Jurkat, Clone E6-1 (cell line): Measurements from ENCODE around the gene PPDPF.
A peak's percentile ranks its signal among the peaks of the same experiment; 100 is the strongest.

Experiments used
- DNase-seq: peaks from one replicate; pipeline ENCODE4 v3.0.0-alpha.2; 2011; ENCODE audit warnings: low read depth, low spot score
- H3K4me3 ChIP-seq: 2 replicates; pipeline ENCODE4 v1.5.1; 2011; ENCODE audit warnings: mild to moderate bottlenecking, low read length, control low read depth, moderate library complexity

The PPDPF gene

GRCh38 chr20:63543733-63544132 lies 23.2 kb downstream of the PPDPF start:
- no peak overlapping the region for H3K4me3 ChIP-seq
- DNase-seq: no peak

DNA sequence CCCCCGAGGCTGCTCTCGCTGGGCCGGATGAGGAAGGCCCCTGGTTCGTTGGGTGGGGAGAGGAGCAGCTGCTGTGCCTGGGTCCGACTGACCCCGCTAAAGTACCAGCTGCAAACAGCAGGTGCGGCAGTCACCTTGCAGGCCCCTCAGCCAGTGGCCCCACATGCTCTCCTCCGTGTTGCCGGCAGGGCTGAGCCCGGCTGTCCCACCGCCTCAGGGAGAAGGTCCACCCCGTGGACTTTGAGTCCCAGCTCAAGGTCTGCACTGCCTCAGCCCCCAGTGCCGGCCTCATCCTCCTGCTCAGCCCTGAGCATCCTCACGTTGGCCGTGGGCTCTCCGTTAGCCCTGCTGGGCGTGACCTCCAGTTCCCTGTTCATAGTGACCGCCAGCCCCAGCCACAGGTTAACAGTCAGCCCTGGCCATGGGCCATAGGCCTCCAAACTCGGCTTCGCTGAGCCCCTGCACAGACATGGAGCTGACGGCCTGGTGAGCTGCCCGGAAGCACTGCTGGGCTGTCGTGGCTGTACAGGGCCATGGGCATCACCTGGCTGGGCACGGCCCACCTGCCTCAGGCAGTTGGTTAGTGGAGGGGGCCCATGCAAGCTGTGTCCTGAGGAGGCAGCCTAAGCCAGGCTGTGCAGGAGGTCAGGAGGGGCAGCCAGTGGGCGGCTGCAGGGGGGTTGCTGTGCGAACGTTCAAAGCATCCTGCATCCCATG lies 23.8 kb downstream of the PPDPF start:
- DNase-seq: no peak
- no peak overlapping the region for H3K4me3 ChIP-seq

DNA sequence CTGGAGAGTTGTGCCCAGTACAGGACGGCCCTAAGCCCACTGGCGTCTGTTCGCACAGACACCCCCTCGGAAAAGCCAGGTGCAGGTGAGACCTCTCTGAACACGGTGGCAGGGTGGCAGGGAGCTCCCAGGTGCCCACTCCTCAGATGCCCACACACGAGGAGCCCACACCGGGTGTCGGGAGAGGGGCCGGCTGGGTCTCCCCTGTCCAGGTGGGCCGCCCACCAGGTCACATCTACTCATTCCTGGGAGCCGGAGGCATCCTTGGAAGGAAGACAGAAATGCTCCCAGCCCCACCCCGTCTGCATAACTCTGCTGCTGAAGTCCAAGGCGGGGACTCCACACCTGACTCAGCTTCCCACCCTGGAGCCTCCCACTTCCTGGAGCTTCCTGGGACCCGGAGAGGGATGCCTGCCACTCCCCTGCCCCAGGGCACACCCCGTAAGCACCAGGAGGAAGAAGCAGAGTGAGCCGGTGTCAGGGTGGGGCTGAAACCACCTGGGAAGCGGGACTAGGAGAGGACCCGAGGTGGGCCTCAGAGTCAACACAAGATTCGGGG lies 24.5 kb downstream of the PPDPF start:
- DNase-seq: no peak
- no peak overlapping the region for H3K4me3 ChIP-seq

- no peak overlapping the region for H3K4me3 ChIP-seq
- no peak for DNase-seq
Measured at GRCh38 chr20:63545814-63546213, 25.2 kb downstream of the PPDPF start.

DNA sequence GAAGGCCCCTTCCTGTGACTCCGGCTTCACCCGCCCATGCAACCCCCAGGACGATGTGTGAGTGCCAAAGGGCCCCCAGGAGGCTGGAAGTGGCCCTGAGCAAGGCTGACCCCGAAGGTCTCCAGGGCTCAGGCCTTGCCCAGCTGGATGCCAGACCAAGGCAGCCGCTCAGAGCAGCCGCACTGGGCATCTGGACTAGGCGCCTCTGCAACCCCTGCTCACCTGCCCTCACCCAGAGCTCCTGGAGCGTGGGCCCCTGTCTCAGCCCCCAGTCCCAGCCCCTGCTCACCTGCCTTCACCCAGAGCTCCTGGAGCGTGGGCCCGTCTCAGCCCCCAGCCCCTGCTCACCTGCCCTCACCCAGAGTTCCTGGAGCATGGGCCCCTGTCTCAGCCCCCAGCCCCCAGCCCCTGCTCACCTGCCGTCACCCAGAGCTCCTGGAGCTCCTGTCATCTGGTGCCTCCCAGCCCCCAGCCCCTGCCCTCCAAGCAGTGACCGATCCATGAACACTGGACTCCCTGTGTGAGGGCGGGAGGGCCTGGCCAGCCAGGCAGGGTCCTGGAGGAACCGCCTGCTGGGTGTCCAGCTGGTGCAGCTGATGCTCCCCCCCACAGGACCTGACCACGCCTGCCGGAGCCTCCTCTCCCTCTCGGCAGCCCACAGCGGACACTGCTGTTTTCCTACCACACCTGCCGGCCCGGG lies 25.8 kb downstream of the PPDPF start:
- no peak for DNase-seq
- H3K4me3 ChIP-seq: no peak overlapping the region

GRCh38 chr20:63546956-63547724 lies 26.6 kb downstream of the PPDPF start:
- no peak overlapping the region for H3K4me3 ChIP-seq
- DNase-seq: no peak

DNA sequence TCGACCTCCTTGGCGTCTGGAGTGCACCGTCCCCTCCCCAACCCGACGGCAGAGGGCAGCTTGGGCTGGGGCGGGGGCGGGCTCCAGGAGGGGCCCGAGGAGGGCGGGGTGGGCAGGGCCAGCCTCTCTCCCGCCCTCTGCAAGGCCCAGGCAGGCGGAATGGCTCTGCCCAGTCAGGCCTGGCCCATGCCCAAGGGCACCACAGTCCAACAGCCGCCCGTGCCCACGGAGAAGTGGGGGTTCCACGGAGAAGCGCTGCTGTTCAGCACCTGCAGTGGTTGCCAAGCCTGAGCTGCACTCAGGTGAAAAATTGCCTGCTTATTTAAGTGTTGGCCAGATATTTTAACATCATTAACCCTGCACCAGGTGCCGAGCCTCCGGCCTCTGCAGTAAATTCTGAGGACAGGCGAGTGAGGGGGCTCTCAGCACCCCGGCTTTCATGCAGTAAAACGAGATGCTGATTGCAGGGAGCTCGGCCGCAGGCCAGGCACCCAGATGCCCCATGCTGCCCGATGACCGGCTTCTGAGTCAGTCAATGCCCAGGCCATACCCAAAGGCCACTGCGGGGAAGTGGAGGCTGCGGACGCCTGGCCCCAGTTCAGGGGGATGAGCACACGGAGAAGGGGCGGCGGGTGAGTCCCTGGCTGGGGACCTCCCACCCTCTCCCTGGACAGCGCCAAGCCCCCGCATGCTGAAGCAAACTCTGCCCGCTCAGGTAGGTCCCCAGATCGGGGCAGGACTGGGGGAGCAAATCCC lies 27.3 kb downstream of the PPDPF start, which contains the start of gene SRMS:
Gene SRMS, minus strand, starts transcription at position 25 of the 756 bp plus-strand sequence. CDS start 286 bp downstream, outside the sequence.
- no peak within 1 kb of the TSS for H3K4me3 ChIP-seq
- DNase-seq: no peak

- DNase-seq: no peak
- H3K4me3 ChIP-seq: no peak overlapping the region
Measured at GRCh38 chr20:63548542-63548941, 28.0 kb downstream of the PPDPF start.

GRCh38 chr20:63549019-63549418 lies 28.5 kb downstream of the PPDPF start:
- no peak for DNase-seq
- no peak overlapping the region for H3K4me3 ChIP-seq

GRCh38 chr20:63549679-63550282 lies 29.2 kb downstream of the PPDPF start:
- H3K4me3 ChIP-seq: no peak overlapping the region
- no peak for DNase-seq

GRCh38 chr20:63551068-63551467 lies 30.5 kb downstream of the PPDPF start:
- DNase-seq: no peak
- no peak overlapping the region for H3K4me3 ChIP-seq

GRCh38 chr20:63552481-63553249 lies 32.1 kb downstream of the PPDPF start:
- H3K4me3 ChIP-seq: peak overlapping the region; percentile 37

GRCh38 chr20:63553251-63553932 lies 32.8 kb downstream of the PPDPF start:
- peak; percentile 74 for DNase-seq
- H3K4me3 ChIP-seq: peak overlapping the region; percentile 37

More at GRCh38 chr20:63552481-63553249, 32.1 kb downstream of the PPDPF start:
- peak; percentile 92 for DNase-seq

GRCh38 chr20:63553933-63554290 lies 33.3 kb downstream of the PPDPF start, which contains the start of gene FNDC11:
Gene FNDC11 (plus strand): TSS chr20:63554159. CDS start chr20:63555664, 1,505 bp downstream.
- DNase-seq: no peak
- peak within 1 kb of the TSS; percentile 37 for H3K4me3 ChIP-seq

- no peak for DNase-seq
- no peak overlapping the region for H3K4me3 ChIP-seq
Measured at GRCh38 chr20:63554361-63555278, 34.1 kb downstream of the PPDPF start.

GRCh38 chr20:63555661-63556381 lies 35.3 kb downstream of the PPDPF start:
- H3K4me3 ChIP-seq: no peak overlapping the region
- DNase-seq: no peak
